ENCODE data around the gene LRCH2. TPM values are rescaled to one million over a fixed set of nuclear protein-coding genes. Genes with fewer than 3 reads are reported as not detected.

LRCH2 gene
- total RNA-seq, 1 donor from 2014 or later: 4.3 TPM

- intact Hi-C loops (cut with DNase I): no loop called here
- Histone ChIP-seq H3K27me3 (ENCODE audit: low read depth) (no peaks in the 10 kb centered on the region), H3K36me3 (no peaks in the 10 kb centered on the region), H3K4me3 (no peak overlapping the region), H3K9me3 (no peaks in the 10 kb centered on the region), H3K4me1 (no peaks in the 10 kb centered on the region), H3K27ac (no peak overlapping the region)
- DNase-seq (no peak), ATAC-seq (no peak)
- TF ChIP-seq, protein P1, sequence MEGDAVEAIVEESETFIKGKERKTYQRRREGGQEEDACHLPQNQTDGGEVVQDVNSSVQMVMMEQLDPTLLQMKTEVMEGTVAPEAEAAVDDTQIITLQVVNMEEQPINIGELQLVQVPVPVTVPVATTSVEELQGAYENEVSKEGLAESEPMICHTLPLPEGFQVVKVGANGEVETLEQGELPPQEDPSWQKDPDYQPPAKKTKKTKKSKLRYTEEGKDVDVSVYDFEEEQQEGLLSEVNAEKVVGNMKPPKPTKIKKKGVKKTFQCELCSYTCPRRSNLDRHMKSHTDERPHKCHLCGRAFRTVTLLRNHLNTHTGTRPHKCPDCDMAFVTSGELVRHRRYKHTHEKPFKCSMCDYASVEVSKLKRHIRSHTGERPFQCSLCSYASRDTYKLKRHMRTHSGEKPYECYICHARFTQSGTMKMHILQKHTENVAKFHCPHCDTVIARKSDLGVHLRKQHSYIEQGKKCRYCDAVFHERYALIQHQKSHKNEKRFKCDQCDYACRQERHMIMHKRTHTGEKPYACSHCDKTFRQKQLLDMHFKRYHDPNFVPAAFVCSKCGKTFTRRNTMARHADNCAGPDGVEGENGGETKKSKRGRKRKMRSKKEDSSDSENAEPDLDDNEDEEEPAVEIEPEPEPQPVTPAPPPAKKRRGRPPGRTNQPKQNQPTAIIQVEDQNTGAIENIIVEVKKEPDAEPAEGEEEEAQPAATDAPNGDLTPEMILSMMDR (IDR thresholded peaks at IDR 0.05): no peak
These were observed 29.9 kb downstream of the LRCH2 start for GRCh38 chrX:115204040-115204439.

- DNase-seq: no peak
- intact Hi-C loops (cut with DNase I): no loop called here
These were observed 41.6 kb downstream of the LRCH2 start for GRCh38 chrX:115192244-115192700.

GRCh38 chrX:115191490-115192243, 42.2 kb downstream of the LRCH2 start:
- Histone ChIP-seq H3K27me3 (ENCODE audit: low read depth) (no peaks in the 10 kb centered on the region), H3K27ac (no peak overlapping the region), H3K4me1 (no peaks in the 10 kb centered on the region), H3K9me3 (no peaks in the 10 kb centered on the region), H3K4me3 (no peak overlapping the region), H3K36me3 (no peaks in the 10 kb centered on the region)
- intact Hi-C loops (cut with DNase I): no loop called here
- TF ChIP-seq, protein P1 (IDR thresholded peaks at IDR 0.05): no peak
- ATAC-seq: no peak
- no peak for DNase-seq

More at GRCh38 chrX:115192244-115192700, 41.6 kb downstream of the LRCH2 start:
- TF ChIP-seq, protein P1 (IDR thresholded peaks at IDR 0.05): no peak
- H3K9me3 ChIP-seq: no peaks in the 10 kb centered on the region
- no peaks in the 10 kb centered on the region for H3K27me3 ChIP-seq (ENCODE audit: low read depth)
- no peaks in the 10 kb centered on the region for H3K36me3 ChIP-seq
- no peak overlapping the region for H3K4me3 ChIP-seq
- no peaks in the 10 kb centered on the region for H3K4me1 ChIP-seq
- ATAC-seq: no peak
- H3K27ac ChIP-seq: no peak overlapping the region

- TF ChIP-seq, protein P1 (IDR thresholded peaks at IDR 0.05): no peak
- DNase-seq (no peak), ATAC-seq (no peak)
- Histone ChIP-seq H3K27me3 (ENCODE audit: low read depth) (no peaks in the 10 kb centered on the region), H3K9me3 (no peaks in the 10 kb centered on the region), H3K4me3 (no peak overlapping the region), H3K4me1 (no peaks in the 10 kb centered on the region), H3K27ac (no peak overlapping the region), H3K36me3 (no peaks in the 10 kb centered on the region)
- intact Hi-C loops (cut with DNase I): no loop called here
These were observed 43.0 kb downstream of the LRCH2 start for GRCh38 chrX:115190636-115191489.

DNA sequence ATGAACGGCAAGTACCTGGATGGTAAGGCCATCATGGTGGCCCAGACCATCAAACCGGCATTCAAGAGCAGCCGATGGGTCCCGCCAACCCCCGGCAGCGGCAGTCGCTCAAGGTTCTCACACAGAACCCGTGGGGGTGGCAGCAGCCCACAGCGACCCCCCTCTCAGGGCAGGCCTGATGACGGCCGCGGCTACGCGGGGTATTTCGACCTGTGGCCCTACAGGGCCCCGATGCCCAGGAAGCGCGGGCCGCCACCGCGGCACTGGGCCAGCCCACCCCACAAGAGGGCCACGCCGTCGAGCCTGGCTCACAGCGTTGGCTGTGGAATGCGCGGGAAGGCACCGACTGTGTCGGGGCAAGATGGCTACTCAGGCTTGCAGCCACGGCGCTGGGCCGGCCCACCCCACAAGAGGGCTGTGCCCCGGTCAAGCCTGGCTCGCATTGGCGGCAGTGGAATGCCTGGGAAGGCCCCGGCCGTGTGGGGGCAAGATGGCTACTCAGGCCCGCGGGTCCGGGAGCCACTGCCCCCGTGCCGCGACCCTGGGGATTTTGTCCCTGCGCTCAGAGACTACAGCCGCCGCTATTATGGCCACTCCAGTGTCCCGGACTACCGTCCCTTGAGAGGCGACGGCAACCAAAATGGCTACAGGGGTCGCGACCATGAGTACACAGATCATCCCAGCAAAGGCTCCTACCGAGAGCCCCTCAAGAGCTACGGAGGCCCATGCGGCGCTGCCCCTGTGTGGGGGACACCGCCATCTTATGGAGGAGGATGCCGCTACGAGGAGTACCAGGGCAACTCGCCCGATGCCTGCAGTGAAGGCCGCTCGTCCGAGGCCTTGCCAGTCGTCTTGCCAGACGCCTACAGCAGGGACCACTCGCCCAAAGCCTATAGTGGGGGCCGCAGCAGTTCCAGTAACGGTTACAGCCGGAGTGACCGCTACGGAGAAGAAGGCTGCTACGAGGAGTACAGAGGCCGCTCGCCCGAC, 44.0 kb downstream of the LRCH2 start:
- DNase-seq (no peak), ATAC-seq (no peak)
- Histone ChIP-seq H3K4me1 (no peaks in the 10 kb centered on the region), H3K4me3 (no peak overlapping the region), H3K27me3 (ENCODE audit: low read depth) (no peaks in the 10 kb centered on the region), H3K36me3 (no peaks in the 10 kb centered on the region), H3K9me3 (no peaks in the 10 kb centered on the region), H3K27ac (no peak overlapping the region)
- intact Hi-C loops (cut with DNase I): no loop called here
- TF ChIP-seq, protein P1 (IDR thresholded peaks at IDR 0.05): no peak
